MM.1S (cell line): ENCODE results near the gene ATP8B1.

Source experiments
- CTCF ChIP-seq: fragments of 300-600 bp; sonication (generic); IDR thresholded peaks from 2 replicates; pipeline ENCODE4 v1.5.1; 2016; ENCODE audit warnings: antibody characterized with exemption, low read length, mixed read lengths
- EZH2 ChIP-seq: fragments of 300-600 bp; sonication (generic); optimal IDR thresholded peaks from 2 replicates; pipeline ENCODE3; 2017; ENCODE audit warnings: low read depth, mild to moderate bottlenecking, antibody characterized with exemption, low read length, mixed read lengths

DNA sequence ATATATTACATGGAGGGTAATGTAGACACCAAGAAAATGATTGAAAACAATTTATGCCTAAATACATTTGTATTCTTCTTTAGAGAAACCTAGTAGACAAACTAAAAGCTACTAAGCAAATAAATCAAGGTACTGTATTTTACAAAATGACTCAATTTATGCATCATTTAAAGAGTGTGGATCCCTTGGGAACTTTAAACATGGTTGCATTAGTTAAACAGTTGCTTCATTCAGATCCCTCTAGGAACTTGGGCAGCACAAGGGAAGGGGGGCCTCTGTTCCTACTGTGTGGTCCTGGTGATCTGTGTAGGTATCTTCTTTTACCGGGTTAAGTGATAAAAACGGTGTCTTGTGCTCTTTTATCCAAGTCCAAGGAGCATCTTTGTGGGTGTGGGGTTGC is 31.5 kb upstream of the ATP8B1 start:
- TF ChIP-seq EZH2 (no peak), CTCF (no peak)
